GM21423 (cell line): ENCODE measurements around the gene RNPEPL1.
A peak's percentile ranks its signal among the peaks of the same experiment; 100 is the strongest.

ENCODE experiments used
- ATAC-seq: cut with Tn5 transposase; IDR thresholded peaks from one replicate; pipeline ENCODE4 v1.9.1; 2021; ENCODE audit warnings: mild to moderate bottlenecking, moderate library complexity; ENCODE audit not compliant: unreplicated experiment

The RNPEPL1 gene

DNA sequence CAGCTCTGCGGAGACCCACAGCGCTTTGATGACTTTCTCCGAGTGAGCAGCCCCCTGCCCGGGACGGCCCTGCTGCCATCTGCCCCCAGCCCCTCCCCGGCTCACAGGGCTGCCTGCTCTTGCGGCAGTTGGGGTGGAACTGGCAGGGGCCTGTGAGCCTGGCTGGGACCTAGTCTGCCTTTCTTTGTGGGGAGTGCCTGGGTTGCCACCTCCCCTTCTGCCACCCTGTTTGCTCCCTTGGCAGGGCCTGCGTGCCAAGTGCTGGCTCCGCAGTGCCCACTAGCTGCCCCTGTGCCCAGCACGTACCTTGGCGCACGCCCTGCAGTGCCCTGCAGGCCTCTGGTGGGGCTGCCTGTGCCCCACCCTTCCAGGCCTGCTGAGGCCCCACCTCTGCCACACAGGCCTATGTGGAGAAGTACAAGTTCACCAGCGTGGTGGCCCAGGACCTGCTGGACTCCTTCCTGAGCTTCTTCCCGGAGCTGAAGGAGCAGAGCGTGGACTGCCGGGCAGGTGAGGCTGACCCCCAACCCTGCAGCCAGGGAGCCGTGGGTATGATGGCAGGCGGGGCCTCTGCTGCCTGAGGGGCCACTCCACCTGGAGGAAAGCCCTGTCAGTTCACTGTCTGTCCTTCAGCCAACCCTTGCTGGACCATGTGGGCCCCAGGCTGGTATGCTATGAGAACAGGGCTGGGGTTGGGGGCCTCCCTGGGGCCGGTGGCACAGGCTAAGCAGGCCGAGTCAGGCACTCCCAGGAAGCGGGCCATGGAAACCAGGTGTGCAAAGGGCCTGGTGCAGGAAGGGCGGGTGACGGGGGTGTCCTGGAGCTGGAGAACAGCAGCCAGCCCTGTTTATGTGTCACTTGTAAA is 7.0 kb downstream of the RNPEPL1 start:
- ATAC-seq = no peak

DNA sequence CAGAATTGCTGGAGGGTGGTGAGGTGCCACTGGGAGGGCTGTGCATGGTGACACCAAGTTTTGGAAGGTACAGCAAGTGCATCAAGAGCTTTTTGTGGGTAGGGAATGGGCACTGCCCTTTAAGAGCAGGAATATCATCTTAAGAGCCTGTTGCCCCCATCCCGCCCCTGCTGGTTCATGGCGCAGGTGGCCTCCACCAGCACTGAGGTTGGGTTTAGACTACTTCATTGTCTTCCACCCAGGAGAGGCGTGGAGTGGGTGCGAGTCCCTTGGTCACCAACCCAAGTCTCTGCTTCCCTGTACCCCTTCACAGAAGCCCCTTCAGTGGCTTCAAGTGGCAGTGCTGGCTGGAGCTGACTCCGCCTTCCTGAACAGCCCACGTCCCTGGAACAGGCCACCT is 7.8 kb downstream of the RNPEPL1 start:
- ATAC-seq = no peak

DNA sequence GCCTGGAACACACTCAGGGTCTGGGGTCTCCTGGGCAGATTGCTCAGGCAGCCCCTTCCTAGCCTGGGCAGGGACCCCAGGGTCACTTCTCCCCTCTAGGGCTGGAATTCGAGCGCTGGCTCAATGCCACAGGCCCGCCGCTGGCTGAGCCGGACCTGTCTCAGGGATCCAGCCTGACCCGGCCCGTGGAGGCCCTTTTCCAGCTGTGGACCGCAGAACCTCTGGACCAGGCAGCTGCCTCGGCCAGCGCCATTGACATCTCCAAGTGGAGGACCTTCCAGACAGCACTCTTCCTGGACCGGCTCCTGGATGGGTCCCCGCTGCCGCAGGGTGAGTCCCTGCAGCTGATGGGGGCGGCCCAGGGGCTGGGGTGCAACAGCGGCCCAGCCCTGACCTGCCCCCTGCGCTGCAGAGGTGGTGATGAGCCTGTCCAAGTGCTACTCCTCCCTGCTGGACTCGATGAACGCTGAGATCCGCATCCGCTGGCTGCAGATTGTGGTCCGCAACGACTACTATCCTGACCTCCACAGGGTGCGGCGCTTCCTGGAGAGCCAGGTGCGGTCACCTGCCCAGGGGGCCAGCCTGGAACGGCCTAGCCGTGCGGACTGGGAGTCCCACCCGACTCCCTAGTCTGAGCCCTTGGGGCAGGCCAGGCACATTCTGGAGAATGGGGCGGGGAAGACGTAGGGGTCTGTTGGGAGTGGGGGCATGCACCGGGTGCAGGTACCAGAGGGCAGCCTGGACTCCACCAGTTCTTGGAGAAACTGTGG is 8.3 kb downstream of the RNPEPL1 start:
- no peak for ATAC-seq

DNA sequence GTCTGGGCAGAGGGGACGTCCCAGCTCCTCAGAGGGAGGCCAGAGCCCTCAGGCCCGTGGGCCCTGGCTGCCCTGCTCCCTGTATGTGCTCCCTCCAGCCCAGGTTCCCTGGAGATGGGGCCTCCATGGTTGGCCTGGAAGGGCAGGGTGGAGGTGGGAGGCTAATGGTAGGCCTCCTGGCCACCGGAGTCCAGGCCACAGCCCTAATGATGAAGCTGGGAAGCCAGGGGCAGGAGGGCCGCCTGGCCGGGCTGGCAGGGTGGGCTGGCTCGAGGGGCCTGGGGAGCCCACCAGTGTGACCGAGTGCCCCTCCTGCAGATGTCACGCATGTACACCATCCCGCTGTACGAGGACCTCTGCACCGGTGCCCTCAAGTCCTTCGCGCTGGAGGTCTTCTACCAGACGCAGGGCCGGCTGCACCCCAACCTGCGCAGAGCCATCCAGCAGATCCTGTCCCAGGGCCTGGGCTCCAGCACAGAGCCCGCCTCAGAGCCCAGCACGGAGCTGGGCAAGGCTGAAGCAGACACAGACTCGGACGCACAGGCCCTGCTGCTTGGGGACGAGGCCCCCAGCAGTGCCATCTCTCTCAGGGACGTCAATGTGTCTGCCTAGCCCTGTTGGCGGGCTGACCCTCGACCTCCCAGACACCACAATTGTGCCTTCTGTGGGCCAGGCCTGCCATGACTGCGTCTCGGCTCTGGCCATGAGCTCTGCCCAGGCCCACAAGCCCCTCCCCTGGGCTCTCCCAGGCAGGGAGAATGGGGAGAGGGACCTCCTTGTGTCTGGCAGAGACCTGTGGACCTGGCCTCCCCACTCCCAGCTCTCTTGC is 9.2 kb downstream of the RNPEPL1 start:
- ATAC-seq = no peak

DNA sequence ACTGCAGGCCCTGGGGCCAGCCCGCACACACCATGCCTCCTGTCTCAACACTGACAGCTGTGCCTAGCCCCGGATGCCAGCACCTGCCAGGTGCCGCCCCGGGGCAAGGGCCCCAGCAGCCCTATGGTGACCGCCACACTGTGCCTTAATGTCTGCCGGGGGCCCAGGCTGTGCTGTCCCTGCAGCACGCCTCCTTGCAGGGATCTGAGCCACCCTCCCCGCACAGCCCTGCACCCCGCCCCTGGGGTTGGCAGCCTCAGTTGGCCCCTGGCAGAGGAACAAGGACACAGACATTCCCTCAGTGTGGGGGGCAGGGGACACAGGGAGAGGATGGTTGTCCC is 9.8 kb downstream of the RNPEPL1 start:
- no peak for ATAC-seq

DNA sequence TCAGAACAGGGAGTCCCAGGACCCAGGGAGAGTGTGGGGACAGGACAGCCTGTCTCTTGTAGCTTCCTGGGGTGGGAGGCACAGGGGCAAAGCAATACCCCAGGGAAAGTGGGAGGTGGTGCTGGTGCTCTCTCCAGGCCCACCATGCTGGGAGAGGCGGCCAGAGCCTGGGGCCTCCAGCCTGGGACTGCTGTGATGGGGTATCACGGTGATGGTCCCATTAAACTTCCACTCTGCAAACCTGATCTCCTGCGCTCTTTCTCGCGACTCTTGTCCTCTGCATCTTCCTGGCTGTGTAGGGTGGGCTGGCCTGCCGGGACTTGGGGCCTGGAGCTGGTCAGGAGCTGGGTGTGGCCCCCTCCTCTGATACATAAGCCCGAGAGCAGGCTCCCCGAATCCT is 10.2 kb downstream of the RNPEPL1 start:
- ATAC-seq = no peak

DNA sequence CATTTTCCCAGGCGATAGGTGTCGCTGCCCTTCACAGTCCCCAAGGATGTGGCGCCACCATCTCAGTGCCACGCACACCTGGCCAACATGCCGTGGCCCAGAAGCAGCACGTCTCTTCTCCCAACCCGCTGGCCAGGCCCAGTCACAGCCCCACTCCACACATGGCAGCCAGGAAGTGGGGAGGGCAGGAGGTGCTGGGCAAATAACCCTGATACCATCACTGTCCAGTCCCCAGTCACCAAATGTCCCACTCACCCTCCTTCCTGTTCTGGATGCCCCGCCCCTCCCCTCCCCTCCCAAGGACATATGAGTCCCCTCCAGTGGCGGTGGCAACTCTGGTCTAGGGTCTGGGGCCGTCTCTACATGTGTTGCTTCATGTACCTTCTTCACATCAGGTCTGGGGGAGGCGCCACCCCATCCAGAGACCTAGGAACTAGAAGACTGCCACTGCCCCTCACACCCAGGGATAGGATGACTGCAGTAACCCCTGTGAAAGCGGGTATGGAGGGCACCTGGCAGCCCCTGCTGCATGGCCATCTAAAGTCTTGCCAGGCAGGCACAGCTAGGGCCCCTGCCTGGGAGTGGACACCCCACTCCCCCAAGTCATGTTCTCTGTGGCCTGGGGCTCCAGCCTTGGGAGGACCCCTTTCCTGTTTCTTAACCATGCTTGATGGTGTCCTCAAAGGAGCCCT is 10.9 kb downstream of the RNPEPL1 start:
- no peak for ATAC-seq

DNA sequence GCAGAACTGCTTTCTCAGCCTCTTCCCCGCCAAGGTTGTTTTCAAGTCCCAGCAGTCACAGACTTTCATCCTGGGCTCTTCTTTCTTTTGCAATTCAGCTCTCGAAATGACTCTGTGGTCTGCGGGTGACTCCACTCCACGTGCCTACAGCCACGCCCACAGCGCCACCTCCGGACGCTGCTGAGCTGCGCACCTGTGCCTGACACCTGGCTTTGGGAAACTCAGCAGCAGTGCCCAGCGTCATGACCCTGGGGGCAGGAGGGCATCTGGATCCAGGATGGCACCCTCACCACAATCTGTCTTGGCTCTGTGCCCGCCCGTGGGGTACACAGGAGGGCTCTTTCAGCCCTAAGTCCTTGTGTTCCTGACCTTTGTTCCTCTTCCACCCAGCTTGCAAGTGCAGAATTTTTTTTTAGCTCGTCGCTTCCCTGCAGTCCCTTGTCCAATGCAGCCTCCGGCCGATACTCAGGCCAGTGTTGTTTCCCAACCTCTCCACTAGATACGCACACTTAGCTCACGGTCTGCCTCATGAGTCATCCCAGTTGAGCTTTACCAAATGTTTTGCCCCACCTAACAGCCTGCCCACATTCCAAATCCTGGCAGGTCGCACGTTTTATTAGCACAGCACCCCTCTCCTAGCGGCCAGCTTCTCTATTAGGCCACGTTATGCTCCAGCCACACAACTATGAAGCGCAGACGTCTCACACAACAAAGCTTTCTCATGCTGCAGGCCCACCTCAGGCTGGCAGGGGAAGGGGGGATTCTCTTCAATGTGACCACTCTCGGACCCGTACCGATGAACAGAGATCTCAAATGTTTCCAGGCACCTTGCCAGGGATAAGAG is 11.7 kb downstream of the RNPEPL1 start:
- ATAC-seq = no peak

DNA sequence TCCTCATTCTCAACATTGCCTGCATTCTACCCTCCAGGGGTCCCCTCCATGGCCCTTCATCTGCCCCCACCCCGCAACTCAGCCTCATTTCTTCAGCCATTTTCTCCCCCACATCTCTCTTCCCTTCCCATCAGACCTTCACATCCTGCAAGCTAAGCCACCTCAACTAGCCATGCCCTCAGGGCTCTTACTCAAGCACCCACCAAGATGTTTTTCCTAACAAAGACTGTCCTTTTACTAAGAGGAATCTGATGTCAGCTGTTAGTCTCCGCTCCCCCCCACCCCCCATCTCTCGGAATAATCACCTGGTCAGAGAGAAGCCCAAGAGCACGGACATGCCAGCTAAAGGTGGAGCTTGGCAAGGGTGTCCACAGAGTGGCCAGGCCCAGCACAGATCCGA is 13.5 kb downstream of the RNPEPL1 start:
- ATAC-seq = no peak

DNA sequence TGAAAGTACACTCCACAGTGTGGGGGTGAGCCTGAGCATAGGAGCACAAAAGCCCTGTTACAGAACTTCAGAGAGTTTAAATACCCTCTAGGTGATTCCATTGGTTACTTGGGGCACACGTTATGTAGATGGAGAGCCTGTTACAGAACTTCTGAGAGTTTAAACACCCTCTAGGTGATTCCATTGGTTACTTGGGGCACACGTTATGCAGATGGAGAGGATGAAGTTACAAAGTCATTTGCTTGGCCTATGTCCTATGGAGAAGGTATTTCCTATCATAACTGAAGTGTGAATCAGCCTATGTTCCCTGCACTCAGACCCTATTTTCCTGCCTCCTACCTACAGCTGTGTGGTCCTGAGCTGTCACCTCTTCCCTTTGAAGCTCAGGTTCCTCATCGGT is 14.5 kb downstream of the RNPEPL1 start:
- ATAC-seq = no peak

DNA sequence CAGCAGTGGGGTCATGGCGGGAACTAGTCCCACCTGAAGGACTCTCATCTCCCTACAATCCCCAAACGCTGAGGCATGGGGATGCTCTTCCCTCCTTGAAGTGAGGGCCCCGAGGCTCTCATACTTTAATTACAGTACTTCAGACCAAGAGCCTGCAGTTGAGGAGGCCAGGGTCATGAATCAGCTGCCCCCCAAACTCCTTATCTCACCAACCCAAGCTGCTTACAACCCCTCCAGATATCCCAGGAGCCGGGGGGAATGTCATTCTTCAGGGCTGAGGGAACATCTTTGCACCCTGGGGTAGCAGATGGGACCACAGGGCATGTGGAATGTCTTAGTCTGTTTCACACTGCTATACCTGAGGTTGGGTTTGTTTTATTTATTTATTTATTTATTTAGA is 15.5 kb downstream of the RNPEPL1 start:
- ATAC-seq = no peak

DNA sequence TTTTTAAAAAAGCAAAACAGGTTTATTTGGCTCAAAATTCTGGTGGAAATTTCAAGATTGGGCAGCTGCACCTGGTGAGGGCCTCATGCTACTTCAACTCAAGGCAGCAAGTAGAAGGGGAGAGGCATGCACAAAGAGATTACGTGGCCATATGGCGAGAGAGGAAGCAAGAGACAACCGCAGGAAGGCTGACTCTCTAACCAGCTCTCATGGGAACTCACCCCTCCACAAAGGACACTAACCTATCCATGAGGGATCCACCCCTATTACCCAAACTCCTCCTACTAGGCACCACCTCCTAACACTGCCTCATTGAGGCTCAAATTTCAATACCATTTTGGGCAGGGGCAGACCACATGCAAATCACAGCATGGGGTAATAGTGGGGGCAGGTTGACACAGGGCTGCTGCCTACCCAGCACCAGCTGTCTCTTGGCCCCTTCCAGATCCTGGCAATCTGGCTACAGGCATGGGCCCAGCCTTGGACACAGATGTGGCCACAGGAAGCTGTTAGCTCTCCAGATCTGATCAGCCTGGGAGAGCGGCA is 16.3 kb downstream of the RNPEPL1 start:
- peak; percentile 55 for ATAC-seq

DNA sequence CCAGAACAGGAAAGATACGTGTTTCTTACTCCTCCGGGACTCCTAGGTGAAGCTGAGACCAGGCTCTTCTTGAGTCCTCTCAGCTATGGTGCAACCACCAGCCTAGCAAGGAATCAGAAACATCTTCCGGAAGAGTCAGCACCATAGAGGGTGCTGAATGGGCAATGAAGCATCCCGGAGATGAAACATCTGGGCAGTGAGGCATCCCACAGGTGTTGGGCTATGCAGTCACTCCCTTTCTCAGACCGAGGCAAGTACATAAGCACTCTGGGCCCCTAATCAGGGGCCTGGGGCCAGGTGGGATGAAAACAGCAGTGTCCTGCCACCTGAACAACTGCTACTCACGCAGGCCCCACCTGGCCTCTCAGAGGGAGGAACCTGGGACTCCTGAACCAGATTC is 16.8 kb downstream of the RNPEPL1 start:
- ATAC-seq = peak; percentile 27

DNA sequence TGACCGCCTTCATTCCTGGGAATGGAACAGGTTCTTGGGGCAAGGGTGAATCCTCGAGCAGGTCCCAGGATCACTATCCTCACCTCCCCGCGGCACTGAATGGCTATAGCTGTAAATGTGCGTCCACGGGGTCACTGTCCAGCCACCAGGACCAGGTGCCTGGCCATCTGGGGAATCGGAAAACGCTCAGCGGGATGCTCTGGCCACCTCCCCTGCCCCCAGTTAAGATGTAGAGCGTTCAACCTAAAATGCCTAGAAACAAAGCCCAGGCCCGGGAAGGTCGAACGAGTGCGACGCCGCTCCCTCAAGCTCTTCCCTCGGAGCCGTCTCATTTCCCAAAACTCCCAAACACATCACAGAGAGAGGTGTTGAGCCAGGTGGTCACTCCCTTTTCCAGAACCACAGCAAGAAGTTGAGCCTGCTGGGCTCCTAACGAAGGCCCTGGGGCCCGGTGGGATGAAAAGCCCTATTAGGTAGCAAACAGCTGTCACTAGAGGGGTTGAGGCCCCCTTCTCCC is 17.5 kb downstream of the RNPEPL1 start:
- ATAC-seq = no peak

DNA sequence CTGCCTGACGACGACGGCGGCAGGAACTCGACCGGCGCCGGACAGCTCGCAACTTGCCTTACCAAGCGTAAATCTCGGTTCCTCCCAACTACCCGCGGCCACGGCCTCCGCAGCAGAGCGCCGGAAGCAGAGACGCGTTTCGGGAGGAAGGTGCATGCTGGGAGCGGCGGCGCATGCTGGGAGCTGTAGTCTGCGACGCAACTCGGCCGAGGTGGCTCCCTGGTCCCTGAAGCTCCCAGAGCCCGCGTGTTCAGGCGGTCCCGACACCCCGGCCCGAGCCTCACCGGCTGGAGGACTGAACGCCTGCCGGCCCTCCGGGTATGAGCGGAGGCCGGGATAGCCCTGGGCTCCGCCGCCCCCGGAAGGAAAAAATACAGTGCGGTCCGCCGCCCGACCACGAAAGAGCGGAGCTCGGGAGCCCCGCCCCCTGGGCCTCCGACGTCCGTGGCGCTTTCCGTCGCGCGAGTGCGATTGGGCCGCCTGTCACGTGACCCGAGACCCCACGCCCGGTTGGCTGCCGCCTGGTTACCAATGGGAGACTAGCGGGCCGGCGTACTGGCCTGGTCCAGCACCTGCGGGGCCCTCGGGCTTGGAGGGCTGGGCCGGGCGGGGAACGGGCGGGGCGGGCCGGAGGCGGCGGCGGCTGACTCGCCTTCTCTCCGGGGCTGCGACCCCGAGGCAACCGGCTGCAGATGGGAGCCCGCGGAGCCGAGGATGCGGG is 18.1 kb downstream of the RNPEPL1 start, which contains the start of gene CAPN10:
Gene CAPN10, plus strand, starts transcription at position 537 of the 721 bp plus-strand sequence. Its CDS starts 178 bp downstream, at position 715.
- ATAC-seq = peak; percentile 61

DNA sequence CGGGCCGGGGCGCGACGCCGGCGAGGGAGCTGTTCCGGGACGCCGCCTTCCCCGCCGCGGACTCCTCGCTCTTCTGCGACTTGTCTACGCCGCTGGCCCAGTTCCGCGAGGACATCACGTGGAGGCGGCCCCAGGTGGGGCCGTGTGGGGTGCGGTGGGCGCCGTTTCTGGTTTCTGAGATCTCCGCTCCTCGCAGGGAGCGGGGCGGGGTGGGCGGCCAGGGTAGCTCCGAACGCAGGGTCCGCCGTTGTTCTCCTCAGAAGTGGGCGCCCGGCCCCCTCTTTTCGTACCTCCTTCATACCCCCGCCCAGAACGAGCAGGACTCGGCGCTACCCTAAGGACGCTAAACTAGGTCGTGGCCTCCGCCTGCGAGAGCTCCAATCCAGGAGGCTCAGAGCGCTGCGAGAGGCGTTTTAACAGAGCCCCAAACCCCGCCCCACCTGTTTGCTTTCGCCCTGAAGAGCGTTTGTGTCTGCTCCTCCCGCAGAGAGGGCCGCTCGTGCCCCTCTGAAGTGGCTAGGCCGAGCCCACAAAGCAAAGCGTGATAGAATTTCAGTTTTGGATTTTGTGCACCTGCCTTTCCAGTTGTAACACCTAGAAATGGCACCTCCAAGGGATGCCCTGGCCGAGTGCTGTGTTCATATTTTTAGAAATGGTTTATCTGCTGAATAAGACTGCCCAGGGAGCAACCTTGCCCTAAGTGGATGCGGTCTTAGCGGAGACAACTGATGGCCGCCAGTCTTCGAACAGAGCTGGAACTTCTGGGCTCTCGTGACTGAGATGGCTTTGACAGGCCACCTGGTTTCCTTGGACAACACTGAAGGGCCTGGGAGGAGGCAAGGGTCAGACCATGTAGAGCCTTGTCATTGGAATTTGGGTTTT is 18.9 kb downstream of the RNPEPL1 start:
- ATAC-seq = peak; percentile 1

DNA sequence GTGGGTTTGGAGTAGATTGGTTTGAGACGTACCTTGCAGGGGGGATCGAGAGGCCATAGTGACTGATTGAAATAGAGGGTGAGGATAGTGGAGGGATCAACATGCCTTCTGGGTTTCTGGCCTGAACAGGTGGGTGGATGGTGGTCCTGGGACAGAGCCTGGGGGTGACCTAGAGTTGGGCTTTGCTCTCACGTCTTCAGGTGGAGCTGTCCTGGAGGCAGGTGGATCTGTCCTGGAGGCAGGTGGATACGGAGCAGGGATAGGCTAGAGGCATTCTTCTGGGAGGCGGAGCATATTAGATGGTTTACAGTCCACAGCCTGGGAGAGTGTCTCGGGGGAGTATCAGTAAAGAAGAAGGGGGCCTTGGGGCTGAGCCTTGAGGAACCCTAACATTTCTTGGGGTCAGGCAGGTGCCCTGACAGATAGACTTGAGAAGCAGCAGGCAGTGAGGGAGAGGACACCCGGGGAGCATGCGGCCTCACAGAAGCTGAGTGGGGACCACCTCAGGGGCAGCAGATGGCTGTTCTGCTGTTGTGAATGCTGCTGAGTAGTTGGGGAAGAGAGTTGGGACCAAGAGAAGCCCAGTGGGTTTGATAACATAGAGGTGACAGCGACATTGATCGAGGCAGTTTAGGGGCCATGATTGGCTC is 19.8 kb downstream of the RNPEPL1 start:
- ATAC-seq = no peak
